Neural cell (in vitro differentiated cells): Measurements from ENCODE around the gene RMRP. TPM values are rescaled to one million over a fixed set of nuclear protein-coding genes. Genes with fewer than 3 reads are reported as not detected.

Experiments
- H2AFZ ChIP-seq: fragments of 200-600, 300-800 bp; sonication (generic), shearing (Covaris generic); 2 replicates; pipeline ENCODE4 v1.6.0; 2014; ENCODE audit warnings: low read depth, mild to moderate bottlenecking, antibody characterized with exemption, low read length, moderate library complexity
- H3F3A ChIP-seq: fragments of 200-600 bp; shearing (Covaris generic); 2 replicates; pipeline ENCODE4 v1.6.1; 2016; ENCODE audit warnings: mild to moderate bottlenecking, moderate library complexity, mixed read lengths, antibody characterized with exemption, low read length; ENCODE audit not compliant: insufficient read depth, poor library complexity, severe bottlenecking
- H3K27ac ChIP-seq: fragments of 200-600, 300-800 bp; sonication (generic), shearing (Covaris generic); 2 replicates; pipeline ENCODE4 v1.5.1; 2014; ENCODE audit warnings: mild to moderate bottlenecking, low read length, moderate library complexity
- H3K27me3 ChIP-seq: fragments of 300-800, 200-600 bp; sonication (generic), shearing (Covaris generic); 2 replicates; pipeline ENCODE4 v1.6.0; 2014; ENCODE audit warnings: mild to moderate bottlenecking, low read depth, low read length, moderate library complexity; ENCODE audit not compliant: insufficient read depth
- H3K36me3 ChIP-seq: fragments of 300-800, 200-600 bp; sonication (generic), shearing (Covaris generic); 2 replicates; pipeline ENCODE4 v1.5.1; 2014; ENCODE audit warnings: mild to moderate bottlenecking, antibody characterized with exemption, low read length, moderate library complexity; ENCODE audit not compliant: insufficient read depth
- H3K4me2 ChIP-seq: fragments of 300-800, 200-600 bp; sonication (generic), shearing (Covaris generic); 2 replicates; pipeline ENCODE4 v1.6.0; 2014; ENCODE audit warnings: mild to moderate bottlenecking, low read length
- H3K4me3 ChIP-seq: fragments of 300-800, 200-600 bp; sonication (generic), shearing (Covaris generic); 2 replicates; pipeline ENCODE4 v1.5.1; 2014; ENCODE audit warnings: mild to moderate bottlenecking, low read length, moderate library complexity
- H3K79me2 ChIP-seq: fragments of 200-600 bp; shearing (Covaris generic); replicated peaks from 2 replicates; pipeline ENCODE4 v1.6.0; 2014; ENCODE audit warnings: mild to moderate bottlenecking, low read length, moderate library complexity; ENCODE audit not compliant: insufficient read depth
- H3K9ac ChIP-seq: fragments of 300-800, 200-600 bp; sonication (generic), shearing (Covaris generic); 2 replicates; pipeline ENCODE4 v1.6.1; 2016; ENCODE audit warnings: mild to moderate bottlenecking, low read length, mixed read lengths
- H3K9me2 ChIP-seq: fragments of 200-600 bp; shearing (Covaris generic); 2 replicates; pipeline ENCODE4 v1.6.1; 2016; ENCODE audit warnings: mild to moderate bottlenecking, low read length, mixed read lengths; ENCODE audit not compliant: insufficient read depth
- H3K9me3 ChIP-seq: fragments of 200-600, 300-800 bp; sonication (generic), shearing (Covaris generic); 2 replicates; pipeline ENCODE4 v1.6.1; 2016; ENCODE audit warnings: mild to moderate bottlenecking, mixed run types, low read length, moderate library complexity, mixed read lengths
- H4K20me1 ChIP-seq: fragments of 200-600 bp; shearing (Covaris generic); 2 replicates; pipeline ENCODE4 v1.6.1; 2016; ENCODE audit warnings: mild to moderate bottlenecking, mixed run types; ENCODE audit not compliant: insufficient read depth
- CTCF ChIP-seq: fragments of 450-650 bp; IDR thresholded peaks from 2 replicates; pipeline ENCODE4 v1.5.1; 2014; ENCODE audit warnings: antibody characterized with exemption, mild to moderate bottlenecking, moderate library complexity; ENCODE audit not compliant: poor library complexity, severe bottlenecking
- EP300 ChIP-seq: fragments of 450-650 bp; conservative IDR thresholded peaks from 2 replicates; pipeline ENCODE4 v1.6.1; 2014; ENCODE audit warnings: antibody characterized with exemption, mild to moderate bottlenecking, moderate library complexity; ENCODE audit not compliant: poor library complexity, severe bottlenecking
- EZH2 ChIP-seq: fragments of 200-600, 300-800 bp; shearing (Covaris generic), sonication (generic); IDR thresholded peaks from 2 replicates; pipeline ENCODE4 v1.6.1; 2014; ENCODE audit warnings: antibody characterized with exemption, low read length, borderline replicate concordance, mild to moderate bottlenecking; ENCODE audit not compliant: insufficient read depth, poor library complexity, severe bottlenecking
- MXI1 ChIP-seq: fragments of 450-650 bp; conservative IDR thresholded peaks from 2 replicates; pipeline ENCODE4 v1.6.1; 2014; ENCODE audit warnings: antibody characterized with exemption, mild to moderate bottlenecking; ENCODE audit not compliant: poor library complexity, severe bottlenecking
- POLR2AphosphoS5 ChIP-seq: IDR thresholded peaks from 2 replicates; pipeline ENCODE4 v1.6.1; 2012
- RAD21 ChIP-seq: fragments of 450-650 bp; conservative IDR thresholded peaks from 2 replicates; pipeline ENCODE4 v1.6.1; 2014; ENCODE audit warnings: antibody characterized with exemption, mild to moderate bottlenecking, moderate library complexity
- REST ChIP-seq: IDR thresholded peaks from 2 replicates; pipeline ENCODE4 v1.6.1; 2012; ENCODE audit warnings: borderline replicate concordance
- SMC3 ChIP-seq: fragments of 450-650 bp; conservative IDR thresholded peaks from 2 replicates; pipeline ENCODE4 v1.6.1; 2014; ENCODE audit warnings: antibody characterized with exemption, mild to moderate bottlenecking, moderate library complexity; ENCODE audit not compliant: poor library complexity
- TAF1 ChIP-seq: IDR thresholded peaks from 2 replicates; pipeline ENCODE4 v1.6.1; 2012; ENCODE audit warnings: low read depth
- polyA plus RNA-seq: library from polyadenylated mRNA; depleted of rRNA; stranded (reverse); fragments of >200 nt; gene quantifications from 2 replicates; pipeline ENCODE4 v1.2.3, GENCODE V29; 2014

RMRP gene
- polyA plus RNA-seq, 1 donor from 2014 or later, result not detected

- H3K9ac ChIP-seq, result no peak overlapping the region
- H3K4me2 ChIP-seq, result no peak overlapping the region
- no peaks in the 10 kb centered on the region for H4K20me1 ChIP-seq
- H3K27me3 ChIP-seq, result no peaks in the 10 kb centered on the region
- TF ChIP-seq POLR2AphosphoS5, result no peak
- no peak for TF ChIP-seq EZH2
- TF ChIP-seq TAF1, result no peak
- no peak for TF ChIP-seq SMC3
- no peak for TF ChIP-seq REST
- no peak for TF ChIP-seq MXI1
- TF ChIP-seq CTCF, result no peak
- no peak for TF ChIP-seq RAD21
- TF ChIP-seq EP300, result no peak
- H3F3A ChIP-seq, result no peaks in the 10 kb centered on the region
- H3K9me2 ChIP-seq, result no peaks in the 10 kb centered on the region
- no peaks in the 10 kb centered on the region for H3K36me3 ChIP-seq
- no peak overlapping the region for H3K4me3 ChIP-seq
- no peaks in the 10 kb centered on the region for H3K9me3 ChIP-seq
- no peak overlapping the region for H3K27ac ChIP-seq
- H2AFZ ChIP-seq, result no peak overlapping the region
- H3K79me2 ChIP-seq, result no peaks in the 10 kb centered on the region
Observed at GRCh38 chr9:35681341-35682002, 23.7 kb upstream of the RMRP start.

GRCh38 chr9:35680331-35681105 lies 22.7 kb upstream of the RMRP start:
- H3K4me2 ChIP-seq, result no peak overlapping the region
- H3K9me2 ChIP-seq, result no peaks in the 10 kb centered on the region
- H3K79me2 ChIP-seq, result no peaks in the 10 kb centered on the region
- H3F3A ChIP-seq, result no peaks in the 10 kb centered on the region
- H4K20me1 ChIP-seq, result no peaks in the 10 kb centered on the region
- H2AFZ ChIP-seq, result no peak overlapping the region
- no peak for TF ChIP-seq REST
- no peak for TF ChIP-seq EP300
- no peak overlapping the region for H3K4me3 ChIP-seq
- H3K27ac ChIP-seq, result no peak overlapping the region
- H3K9ac ChIP-seq, result no peak overlapping the region
- no peaks in the 10 kb centered on the region for H3K36me3 ChIP-seq
- H3K9me3 ChIP-seq, result no peaks in the 10 kb centered on the region
- H3K27me3 ChIP-seq, result no peaks in the 10 kb centered on the region
